ENCODE measurements around the gene CHKA. TPM values are rescaled to one million over a fixed set of nuclear protein-coding genes. Genes with fewer than 3 reads are reported as not detected.

CHKA gene
- total RNA-seq, 2 donors from 2014 or later: 56.1 to 75.9 TPM

DNA sequence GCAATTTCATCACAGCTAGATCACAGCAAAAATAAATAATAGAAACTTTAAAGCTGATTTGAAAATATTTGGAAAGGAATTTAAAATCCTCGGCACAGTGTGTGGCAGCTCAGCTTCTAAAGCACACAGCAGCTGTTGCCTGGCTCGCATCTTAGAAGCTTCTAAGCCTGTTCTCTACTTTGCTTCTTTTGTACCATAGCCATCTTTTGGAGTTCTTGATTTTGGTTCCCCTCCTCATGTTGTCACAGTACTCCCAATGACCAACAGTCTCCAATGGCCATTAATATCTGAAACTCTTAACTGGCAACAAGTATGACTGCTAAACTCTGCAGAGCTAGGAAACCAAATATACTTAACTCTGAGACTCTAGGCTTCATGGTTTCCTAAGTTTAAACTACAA is 28.8 kb downstream of the CHKA start:
- DNase-seq: no peak
- no peaks in the 10 kb centered on the region for H3K27me3 Mint-ChIP-seq (ENCODE audit: insufficient read depth)
- peaks cover 4% of the 10 kb centered on the region for H3K4me1 Mint-ChIP-seq
- no peaks in the 10 kb centered on the region for H3K9me3 Mint-ChIP-seq
- Histone ChIP-seq H3K27ac (ENCODE audit: low read depth, low read length) (no peak overlapping the region), H3K4me1 (ENCODE audit: control insufficient read depth, insufficient read depth, low read length) (no peaks in the 10 kb centered on the region), H3K4me3 (ENCODE audit: low read length) (no peak overlapping the region), H3K36me3 (ENCODE audit: control insufficient read depth, insufficient read depth, low read length) (peaks cover 20% of the 10 kb centered on the region), H3K9me3 (ENCODE audit: control insufficient read depth, low read length) (no peaks in the 10 kb centered on the region), H3K27me3 (ENCODE audit: control insufficient read depth, insufficient read depth, low read length, poor library complexity, severe bottlenecking) (no peaks in the 10 kb centered on the region), H3K9ac (ENCODE audit: extremely low read depth, low read length, poor library complexity, severe bottlenecking) (no peak overlapping the region)
- H3K27ac Mint-ChIP-seq: no peak overlapping the region
- H3K4me3 Mint-ChIP-seq: no peak overlapping the region
- H3K36me3 Mint-ChIP-seq (ENCODE audit: low read depth): peaks cover 20% of the 10 kb centered on the region
- 85 to 100% methylated on average over 1 to 2 of the region's 2 CpGs for WGBS, 2 experiments (ENCODE audit: insufficient coverage in 1 of 2, insufficient read length in 1 of 2)
- TF ChIP-seq, protein P1, sequence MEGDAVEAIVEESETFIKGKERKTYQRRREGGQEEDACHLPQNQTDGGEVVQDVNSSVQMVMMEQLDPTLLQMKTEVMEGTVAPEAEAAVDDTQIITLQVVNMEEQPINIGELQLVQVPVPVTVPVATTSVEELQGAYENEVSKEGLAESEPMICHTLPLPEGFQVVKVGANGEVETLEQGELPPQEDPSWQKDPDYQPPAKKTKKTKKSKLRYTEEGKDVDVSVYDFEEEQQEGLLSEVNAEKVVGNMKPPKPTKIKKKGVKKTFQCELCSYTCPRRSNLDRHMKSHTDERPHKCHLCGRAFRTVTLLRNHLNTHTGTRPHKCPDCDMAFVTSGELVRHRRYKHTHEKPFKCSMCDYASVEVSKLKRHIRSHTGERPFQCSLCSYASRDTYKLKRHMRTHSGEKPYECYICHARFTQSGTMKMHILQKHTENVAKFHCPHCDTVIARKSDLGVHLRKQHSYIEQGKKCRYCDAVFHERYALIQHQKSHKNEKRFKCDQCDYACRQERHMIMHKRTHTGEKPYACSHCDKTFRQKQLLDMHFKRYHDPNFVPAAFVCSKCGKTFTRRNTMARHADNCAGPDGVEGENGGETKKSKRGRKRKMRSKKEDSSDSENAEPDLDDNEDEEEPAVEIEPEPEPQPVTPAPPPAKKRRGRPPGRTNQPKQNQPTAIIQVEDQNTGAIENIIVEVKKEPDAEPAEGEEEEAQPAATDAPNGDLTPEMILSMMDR (conservative IDR thresholded peaks at IDR 0.05): no peak

DNA sequence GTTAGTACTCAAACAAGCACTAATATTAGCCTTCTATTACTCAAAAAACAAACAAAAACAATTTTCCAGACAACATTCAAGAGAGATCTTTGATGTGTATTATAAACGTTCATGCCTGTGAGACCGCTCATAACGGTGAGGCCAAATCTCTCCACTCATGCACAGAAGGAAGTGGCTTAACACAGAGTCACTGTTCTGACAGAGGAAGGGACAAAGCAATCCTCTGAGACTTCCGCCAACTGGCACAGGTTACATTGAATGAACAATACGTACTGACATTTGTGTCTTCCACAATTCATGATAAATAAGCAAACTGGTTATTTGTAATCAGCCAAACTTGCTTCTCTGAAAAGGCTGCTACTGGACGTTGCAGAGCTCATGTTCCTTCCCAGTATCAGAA is 30.5 kb downstream of the CHKA start:
- no peak for DNase-seq
- Mint-ChIP-seq H3K4me1 (peaks cover 4% of the 10 kb centered on the region), H3K4me3 (no peak overlapping the region), H3K27ac (peak overlapping the region; percentile 79), H3K36me3 (ENCODE audit: low read depth) (peaks cover 16% of the 10 kb centered on the region), H3K27me3 (ENCODE audit: insufficient read depth) (no peaks in the 10 kb centered on the region), H3K9me3 (no peaks in the 10 kb centered on the region)
- H3K9ac ChIP-seq (ENCODE audit: extremely low read depth, low read length, poor library complexity, severe bottlenecking): no peak overlapping the region
- no peaks in the 10 kb centered on the region for H3K27me3 ChIP-seq (ENCODE audit: control insufficient read depth, insufficient read depth, low read length, poor library complexity, severe bottlenecking)
- peaks cover 14% of the 10 kb centered on the region for H3K36me3 ChIP-seq (ENCODE audit: control insufficient read depth, insufficient read depth, low read length)
- no peaks in the 10 kb centered on the region for H3K9me3 ChIP-seq (ENCODE audit: control insufficient read depth, low read length)
- no peaks in the 10 kb centered on the region for H3K4me1 ChIP-seq (ENCODE audit: control insufficient read depth, insufficient read depth, low read length)
- TF ChIP-seq, protein P1 (conservative IDR thresholded peaks at IDR 0.05): no peak
- H3K27ac ChIP-seq (ENCODE audit: low read depth, low read length): no peak overlapping the region
- 91 to 93% methylated on average over 6 of the region's 6 CpGs for WGBS, 2 experiments (ENCODE audit: insufficient coverage in 1 of 2, insufficient read length in 1 of 2)
- H3K4me3 ChIP-seq (ENCODE audit: low read length): no peak overlapping the region

DNA sequence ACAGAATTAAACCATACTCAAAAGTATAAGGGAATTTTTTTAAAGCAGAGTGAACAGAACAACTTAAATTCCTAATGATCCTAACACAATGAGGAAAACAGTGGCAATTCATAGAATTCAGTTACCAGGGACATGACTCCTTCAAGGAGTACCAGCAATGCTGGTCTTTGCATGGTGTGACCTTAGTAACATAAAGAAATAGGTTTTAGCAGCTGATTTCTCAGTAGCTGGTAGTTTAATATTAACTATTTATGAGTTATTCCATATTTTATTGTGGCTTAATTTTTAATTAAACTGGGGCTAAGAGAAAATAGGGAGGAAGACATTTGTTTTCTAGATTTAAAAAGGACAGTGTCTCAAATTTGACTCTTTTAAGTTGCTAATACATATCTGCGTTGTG is 30.9 kb downstream of the CHKA start:
- H3K4me1 Mint-ChIP-seq: peaks cover 4% of the 10 kb centered on the region
- no peaks in the 10 kb centered on the region for H3K27me3 Mint-ChIP-seq (ENCODE audit: insufficient read depth)
- Histone ChIP-seq H3K27me3 (ENCODE audit: control insufficient read depth, insufficient read depth, low read length, poor library complexity, severe bottlenecking) (no peaks in the 10 kb centered on the region), H3K4me3 (ENCODE audit: low read length) (no peak overlapping the region), H3K27ac (ENCODE audit: low read depth, low read length) (no peak overlapping the region), H3K9ac (ENCODE audit: extremely low read depth, low read length, poor library complexity, severe bottlenecking) (no peak overlapping the region), H3K4me1 (ENCODE audit: control insufficient read depth, insufficient read depth, low read length) (no peaks in the 10 kb centered on the region), H3K36me3 (ENCODE audit: control insufficient read depth, insufficient read depth, low read length) (peaks cover 14% of the 10 kb centered on the region), H3K9me3 (ENCODE audit: control insufficient read depth, low read length) (no peaks in the 10 kb centered on the region)
- H3K9me3 Mint-ChIP-seq: no peaks in the 10 kb centered on the region
- TF ChIP-seq, protein P1 (conservative IDR thresholded peaks at IDR 0.05): no peak
- H3K27ac Mint-ChIP-seq: peak overlapping the region; percentile 79
- no peak for DNase-seq
- 100% methylated on average over 1 of the region's 1 CpG for WGBS, 2 experiments (ENCODE audit: insufficient coverage in 1 of 2, insufficient read length in 1 of 2)
- no peak overlapping the region for H3K4me3 Mint-ChIP-seq
- peaks cover 17% of the 10 kb centered on the region for H3K36me3 Mint-ChIP-seq (ENCODE audit: low read depth)
